DOHH2 (cell line): ENCODE results near the gene RMP24.

Experiments used
- H3F3A ChIP-seq: fragments of 200-600 bp; sonication (generic), shearing (Covaris generic); 2 replicates; pipeline ENCODE4 v1.6.0; 2016; ENCODE audit warnings: antibody characterized with exemption, mild to moderate bottlenecking; ENCODE audit not compliant: control insufficient read depth, insufficient read depth
- H3K27ac ChIP-seq: fragments of 200-600 bp; sonication (generic); 2 replicates; pipeline ENCODE4 v1.5.1; 2014; ENCODE audit warnings: low read depth, mild to moderate bottlenecking, low read length, moderate library complexity
- H3K27me3 ChIP-seq: fragments of 200-600 bp; sonication (generic); 2 replicates; pipeline ENCODE4 v1.6.1; 2014; ENCODE audit warnings: mild to moderate bottlenecking, low read length, mixed read lengths; ENCODE audit not compliant: control insufficient read depth
- H3K36me3 ChIP-seq: fragments of 200-600 bp; sonication (generic); 2 replicates; pipeline ENCODE4 v1.6.1; 2014; ENCODE audit warnings: mild to moderate bottlenecking, low read length, moderate library complexity, mixed read lengths; ENCODE audit not compliant: control insufficient read depth
- H3K4me1 ChIP-seq: fragments of 200-600 bp; sonication (generic); 2 replicates; pipeline ENCODE4 v1.6.1; 2014; ENCODE audit warnings: mild to moderate bottlenecking, low read length, mixed read lengths; ENCODE audit not compliant: control insufficient read depth
- H3K4me2 ChIP-seq: fragments of 200-600 bp; sonication (generic); 2 replicates; pipeline ENCODE4 v1.6.0; 2014; ENCODE audit warnings: mild to moderate bottlenecking, low read length, moderate library complexity
- H3K4me3 ChIP-seq: fragments of 200-600 bp; sonication (generic); 2 replicates; pipeline ENCODE4 v1.5.1; 2014; ENCODE audit warnings: mild to moderate bottlenecking, low read length, mixed read lengths
- H3K79me2 ChIP-seq: fragments of 200-600 bp; sonication (generic); 2 replicates; pipeline ENCODE4 v1.6.1; 2014; ENCODE audit warnings: mild to moderate bottlenecking, low read length, mixed read lengths; ENCODE audit not compliant: control insufficient read depth
- H3K9me2 ChIP-seq: fragments of 200-600 bp; sonication (generic); replicated peaks from 2 replicates; pipeline ENCODE4 v1.6.1; 2014; ENCODE audit warnings: mild to moderate bottlenecking, low read length, mixed read lengths; ENCODE audit not compliant: control insufficient read depth
- H3K9me3 ChIP-seq: fragments of 200-600 bp; sonication (generic); 2 replicates; pipeline ENCODE4 v1.6.1; 2014; ENCODE audit warnings: antibody characterized with exemption, low read length, mixed read lengths; ENCODE audit not compliant: control insufficient read depth, insufficient read depth
- H4K20me1 ChIP-seq: fragments of 200-600 bp; sonication (generic); 2 replicates; pipeline ENCODE4 v1.6.0; 2014; ENCODE audit warnings: low read depth, mild to moderate bottlenecking, antibody characterized with exemption, low read length, moderate library complexity; ENCODE audit not compliant: control insufficient read depth, insufficient read depth
- EZH2phosphoT487 ChIP-seq: fragments of 200-600 bp; sonication (generic); IDR thresholded peaks from 2 replicates; pipeline ENCODE4 v1.6.1; 2017; ENCODE audit warnings: borderline replicate concordance, mild to moderate bottlenecking, antibody characterized with exemption, low read length, moderate library complexity, mixed read lengths
- TF ChIP-seq, protein P1 (sequence below): fragments of 200-600 bp; sonication (generic); IDR thresholded peaks from one replicate; pipeline ENCODE4 v1.5.1; 2014; ENCODE audit warnings: antibody characterized with exemption, mild to moderate bottlenecking, low read depth, low read length; ENCODE audit not compliant: poor library complexity, severe bottlenecking

RMP24 gene

DNA sequence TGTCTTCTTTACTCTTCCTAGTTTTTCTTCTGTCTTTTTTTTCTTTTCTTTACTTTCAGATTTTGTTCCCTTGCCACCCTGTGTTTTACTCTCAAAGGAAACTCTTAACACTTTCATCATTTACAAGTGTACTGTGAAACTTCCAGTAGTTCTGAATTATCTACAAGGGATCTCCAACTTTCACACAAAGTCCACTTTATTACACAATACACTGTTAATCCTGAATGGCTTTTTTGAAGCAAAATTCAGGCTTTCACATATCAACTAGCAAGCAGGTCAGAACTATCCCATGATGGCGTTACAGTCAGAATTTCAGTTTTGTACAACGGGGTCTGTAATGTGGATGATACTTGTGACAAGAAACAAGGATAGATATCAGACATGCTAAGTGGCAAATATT, 34.5 kb downstream of the RMP24 start:
- Histone ChIP-seq H3K4me1 (no peaks in the 10 kb centered on the region), H4K20me1 (no peaks in the 10 kb centered on the region), H3K9me2 (no peaks in the 10 kb centered on the region), H3K9me3 (no peaks in the 10 kb centered on the region), H3K4me3 (no peak overlapping the region), H3K27ac (no peak overlapping the region), H3K27me3 (no peaks in the 10 kb centered on the region), H3F3A (no peaks in the 10 kb centered on the region), H3K4me2 (no peak overlapping the region), H3K79me2 (no peaks in the 10 kb centered on the region), H3K36me3 (no peaks in the 10 kb centered on the region)
- no peak for TF ChIP-seq EZH2phosphoT487
- TF ChIP-seq, protein P1, sequence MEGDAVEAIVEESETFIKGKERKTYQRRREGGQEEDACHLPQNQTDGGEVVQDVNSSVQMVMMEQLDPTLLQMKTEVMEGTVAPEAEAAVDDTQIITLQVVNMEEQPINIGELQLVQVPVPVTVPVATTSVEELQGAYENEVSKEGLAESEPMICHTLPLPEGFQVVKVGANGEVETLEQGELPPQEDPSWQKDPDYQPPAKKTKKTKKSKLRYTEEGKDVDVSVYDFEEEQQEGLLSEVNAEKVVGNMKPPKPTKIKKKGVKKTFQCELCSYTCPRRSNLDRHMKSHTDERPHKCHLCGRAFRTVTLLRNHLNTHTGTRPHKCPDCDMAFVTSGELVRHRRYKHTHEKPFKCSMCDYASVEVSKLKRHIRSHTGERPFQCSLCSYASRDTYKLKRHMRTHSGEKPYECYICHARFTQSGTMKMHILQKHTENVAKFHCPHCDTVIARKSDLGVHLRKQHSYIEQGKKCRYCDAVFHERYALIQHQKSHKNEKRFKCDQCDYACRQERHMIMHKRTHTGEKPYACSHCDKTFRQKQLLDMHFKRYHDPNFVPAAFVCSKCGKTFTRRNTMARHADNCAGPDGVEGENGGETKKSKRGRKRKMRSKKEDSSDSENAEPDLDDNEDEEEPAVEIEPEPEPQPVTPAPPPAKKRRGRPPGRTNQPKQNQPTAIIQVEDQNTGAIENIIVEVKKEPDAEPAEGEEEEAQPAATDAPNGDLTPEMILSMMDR = no peak

DNA sequence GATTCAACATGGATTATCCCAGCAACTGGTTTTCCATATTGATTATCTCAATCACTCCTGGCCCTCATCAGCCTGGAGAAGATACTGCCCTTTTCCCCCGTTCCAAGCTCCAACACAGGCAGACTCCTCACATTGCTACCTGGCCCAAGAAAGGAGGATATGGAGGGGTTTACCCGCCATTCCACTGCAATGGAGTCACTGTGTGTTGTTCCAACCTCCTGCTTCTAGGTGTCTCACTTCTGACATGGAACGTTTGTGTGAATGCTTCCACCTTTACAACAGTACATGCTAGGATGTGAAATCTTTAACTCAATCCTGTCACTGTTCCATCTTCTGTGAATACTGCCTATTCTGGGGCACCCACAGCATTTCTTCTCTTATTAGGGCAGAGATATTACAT, 36.7 kb downstream of the RMP24 start:
- H3K79me2 ChIP-seq = no peaks in the 10 kb centered on the region
- H3K27ac ChIP-seq = no peak overlapping the region
- no peaks in the 10 kb centered on the region for H3K4me1 ChIP-seq
- no peaks in the 10 kb centered on the region for H3K9me3 ChIP-seq
- H3F3A ChIP-seq = no peaks in the 10 kb centered on the region
- no peak overlapping the region for H3K4me2 ChIP-seq
- H4K20me1 ChIP-seq = no peaks in the 10 kb centered on the region
- H3K9me2 ChIP-seq = no peaks in the 10 kb centered on the region
- TF ChIP-seq, protein P1 = no peak
- TF ChIP-seq EZH2phosphoT487 = no peak
- no peaks in the 10 kb centered on the region for H3K27me3 ChIP-seq
- no peaks in the 10 kb centered on the region for H3K36me3 ChIP-seq
- H3K4me3 ChIP-seq = no peak overlapping the region

- Histone ChIP-seq H3K9me2 (no peaks in the 10 kb centered on the region), H4K20me1 (no peaks in the 10 kb centered on the region), H3K79me2 (no peaks in the 10 kb centered on the region), H3K4me1 (peaks cover 25% of the 10 kb centered on the region), H3K27ac (no peak overlapping the region), H3F3A (peaks cover 4% of the 10 kb centered on the region), H3K9me3 (no peaks in the 10 kb centered on the region), H3K4me2 (no peak overlapping the region), H3K36me3 (no peaks in the 10 kb centered on the region), H3K27me3 (no peaks in the 10 kb centered on the region), H3K4me3 (no peak overlapping the region)
- no peak for TF ChIP-seq EZH2phosphoT487
- TF ChIP-seq, protein P1 = no peak
These were observed 40.4 kb downstream of the RMP24 start for GRCh38 chr18:36012891-36013290.

DNA sequence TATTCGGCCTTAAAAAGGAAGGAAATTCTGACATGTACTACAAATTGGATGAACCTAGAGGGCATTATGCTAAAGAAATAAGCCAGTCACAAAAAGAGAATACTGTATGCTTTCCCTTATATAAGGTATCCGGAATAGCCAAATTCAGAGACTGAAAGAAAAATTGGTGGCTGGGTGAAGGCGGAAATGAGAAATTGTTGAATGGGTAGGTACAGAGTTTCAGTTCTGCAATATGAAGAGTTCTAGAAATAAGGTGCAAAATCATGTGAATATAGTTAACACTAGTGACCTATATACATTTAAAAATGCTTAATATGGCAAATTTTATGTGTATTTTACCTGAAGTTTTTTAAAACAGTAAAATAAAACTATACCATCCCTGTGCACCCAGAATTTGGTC, 43.1 kb downstream of the RMP24 start:
- Histone ChIP-seq H3K36me3 (no peaks in the 10 kb centered on the region), H3K4me2 (peak overlapping the region; percentile 40), H3K9me2 (no peaks in the 10 kb centered on the region), H3K9me3 (no peaks in the 10 kb centered on the region), H3K4me1 (peaks cover 34% of the 10 kb centered on the region), H3K79me2 (no peaks in the 10 kb centered on the region), H3K27me3 (no peaks in the 10 kb centered on the region), H3F3A (peaks cover 9% of the 10 kb centered on the region), H4K20me1 (no peaks in the 10 kb centered on the region), H3K4me3 (no peak overlapping the region), H3K27ac (no peak overlapping the region)
- TF ChIP-seq EZH2phosphoT487 = no peak
- TF ChIP-seq, protein P1 = no peak
